ENCODE measurements around the gene AGBL3. TPM values are rescaled to one million over a fixed set of nuclear protein-coding genes. Genes with fewer than 3 reads are reported as not detected.

The AGBL3 gene
- total RNA-seq, 4 donors from 2014 or later: 0.61 to 1.9 (median 1.0) TPM

- intact Hi-C loops (cut with DNase I; ENCODE audit: low total_unique reads) (loop anchor here (10.0 kb wide), 1 partner anchor 193 kb away; no protein-coding TSS in a partner anchor), in situ Hi-C loops (cut with MboI; ENCODE audit: low sequenced_read_pairs in 4 of 4) (loop anchor here in 1 of 4 donors (10.0 kb wide), 1 partner anchor 323 kb away; no protein-coding TSS in a partner anchor)
- Histone ChIP-seq H3K9me3 (no peaks in the 10 kb centered on the region), H3K4me3 (no peak overlapping the region), H3K27ac (no peak overlapping the region), H3K27me3 (no peaks in the 10 kb centered on the region), H3K36me3 (peaks cover 0 to 19% of the 10 kb centered on the region in 2 donors), H3K4me1 (no peaks in the 10 kb centered on the region)
- TF ChIP-seq POLR2A (IDR thresholded peaks at IDR 0.05): no peak
- TF ChIP-seq CTCF (IDR thresholded peaks at IDR 0.05 in 4 of 5, conservative IDR thresholded peaks at IDR 0.05 in 1 of 5): no peak
- DNase-seq (no peak), ATAC-seq (no peak)
These were observed 38.5 kb upstream of the AGBL3 start for GRCh38 chr7:134947831-134948230.

- ATAC-seq: no peak
- TF ChIP-seq POLR2A (IDR thresholded peaks at IDR 0.05): no peak
- TF ChIP-seq CTCF (IDR thresholded peaks at IDR 0.05 in 4 of 5, conservative IDR thresholded peaks at IDR 0.05 in 1 of 5): no peak
- H3K36me3 ChIP-seq: peaks cover 0 to 19% of the 10 kb centered on the region in 2 donors
- no peaks in the 10 kb centered on the region for H3K27me3 ChIP-seq
- intact Hi-C loops (cut with DNase I; ENCODE audit: low total_unique reads): loop anchor here (10.0 kb wide), 1 partner anchor 193 kb away; no protein-coding TSS in a partner anchor
- in situ Hi-C loops (cut with MboI; ENCODE audit: low sequenced_read_pairs in 4 of 4): loop anchor here in 1 of 4 donors (10.0 kb wide), 1 partner anchor 323 kb away; no protein-coding TSS in a partner anchor
- H3K9me3 ChIP-seq: no peaks in the 10 kb centered on the region
- no peak overlapping the region for H3K27ac ChIP-seq
- H3K4me3 ChIP-seq: no peak overlapping the region
- no peak for DNase-seq
- H3K4me1 ChIP-seq: no peaks in the 10 kb centered on the region
These were observed 38.1 kb upstream of the AGBL3 start for GRCh38 chr7:134948246-134948645.

GRCh38 chr7:134948736-134949135, 37.6 kb upstream of the AGBL3 start:
- no peak for TF ChIP-seq CTCF (IDR thresholded peaks at IDR 0.05 in 4 of 5, conservative IDR thresholded peaks at IDR 0.05 in 1 of 5)
- TF ChIP-seq POLR2A (IDR thresholded peaks at IDR 0.05): no peak
- intact Hi-C loops (cut with DNase I; ENCODE audit: low total_unique reads): loop anchor here (10.0 kb wide), 1 partner anchor 194 kb away; no protein-coding TSS in a partner anchor
- Histone ChIP-seq H3K27me3 (no peaks in the 10 kb centered on the region), H3K9me3 (no peaks in the 10 kb centered on the region), H3K4me1 (no peaks in the 10 kb centered on the region), H3K4me3 (no peak overlapping the region), H3K27ac (no peak overlapping the region), H3K36me3 (peaks cover 0 to 19% of the 10 kb centered on the region in 2 donors)
- in situ Hi-C loops (cut with MboI; ENCODE audit: low sequenced_read_pairs in 4 of 4): loop anchor here in 1 of 4 donors (10.0 kb wide), 1 partner anchor 324 kb away; no protein-coding TSS in a partner anchor
- no peak for DNase-seq
- ATAC-seq: no peak

GRCh38 chr7:134949171-134949570, 37.1 kb upstream of the AGBL3 start:
- Histone ChIP-seq H3K36me3 (peaks cover 0 to 19% of the 10 kb centered on the region in 2 donors), H3K9me3 (no peaks in the 10 kb centered on the region), H3K27ac (no peak overlapping the region), H3K4me1 (no peaks in the 10 kb centered on the region), H3K4me3 (no peak overlapping the region), H3K27me3 (no peaks in the 10 kb centered on the region)
- TF ChIP-seq POLR2A (IDR thresholded peaks at IDR 0.05) (no peak), CTCF (IDR thresholded peaks at IDR 0.05 in 4 of 5, conservative IDR thresholded peaks at IDR 0.05 in 1 of 5) (no peak)
- intact Hi-C loops (cut with DNase I; ENCODE audit: low total_unique reads): loop anchor here (10.0 kb wide), 1 partner anchor 194 kb away; no protein-coding TSS in a partner anchor
- DNase-seq (no peak), ATAC-seq (no peak)
- in situ Hi-C loops (cut with MboI; ENCODE audit: low sequenced_read_pairs in 4 of 4): loop anchor here in 1 of 4 donors (10.0 kb wide), 1 partner anchor 324 kb away; no protein-coding TSS in a partner anchor
